GM13976 (cell line): ENCODE results near the gene EP400.
"Not testable (repeated sequence)": the region's sequence is repeated elsewhere in the genome, so short reads cannot be mapped to it uniquely, and the experiment has no call there.

Experiments
- DNase-seq: peaks from one replicate; pipeline ENCODE4 v3.0.0; 2012; ENCODE audit warnings: low spot score
- CTCF ChIP-seq: IDR thresholded peaks from 2 replicates; pipeline ENCODE4 v1.5.1; 2012; ENCODE audit warnings: borderline replicate concordance, mild to moderate bottlenecking; ENCODE audit not compliant: insufficient read depth; ENCODE audit errors: extremely low read depth, missing control alignments, control extremely low read depth
- in situ Hi-C: fragments of 300-500 bp; cut with MboI; formaldehyde crosslinking; loops from one replicate; pipeline ENCODE4 v1.12.0; 2022; ENCODE audit warnings: low sequenced_read_pairs, mixed read lengths, inconsistent platforms; ENCODE audit not compliant: unreplicated experiment

The EP400 gene

GRCh38 chr12:131943389-131943788, 6.4 kb upstream of the EP400 start:
- TF ChIP-seq CTCF = no peak
- DNase-seq = no peak
- in situ Hi-C loops = no loop called here

- DNase-seq = no peak
- TF ChIP-seq CTCF = no peak
- in situ Hi-C loops = no loop called here
Observed at GRCh38 chr12:131943876-131944275, 5.9 kb upstream of the EP400 start.

GRCh38 chr12:131944601-131945251, 5.0 kb upstream of the EP400 start:
- no peak for TF ChIP-seq CTCF
- in situ Hi-C loops = no loop called here
- DNase-seq = no peak

GRCh38 chr12:131946757-131947156, 3.0 kb upstream of the EP400 start:
- in situ Hi-C loops = no loop called here
- no peak for TF ChIP-seq CTCF
- DNase-seq = no peak

- TF ChIP-seq CTCF = no peak
- no peak for DNase-seq
Observed at GRCh38 chr12:131947482-131948027, 2.2 kb upstream of the EP400 start.

GRCh38 chr12:131948166-131948712, 1.5 kb upstream of the EP400 start:
- TF ChIP-seq CTCF = no peak
- in situ Hi-C loops = no loop called here

More at GRCh38 chr12:131947482-131948027, 2.2 kb upstream of the EP400 start:
- in situ Hi-C loops = no loop called here

GRCh38 chr12:131948713-131949430, 870 bp upstream of the EP400 start:
- DNase-seq, in situ Hi-C loops: not testable (repeated sequence)

More at GRCh38 chr12:131948166-131948712, 1.5 kb upstream of the EP400 start:
- no peak for DNase-seq
